Motor neuron (in vitro differentiated cells): ENCODE data around the gene CHRDL1. TPM values are rescaled to one million over a fixed set of nuclear protein-coding genes. Genes with fewer than 3 reads are reported as not detected.
"Not testable (repeated sequence)": the region's sequence is repeated elsewhere in the genome, so short reads cannot be mapped to it uniquely, and the experiment has no call there.

Experiments
- ATAC-seq, 8 experiments: fragments of 200-7000 bp; cut with Tn5 transposase; replicated peaks in 6 of 8; 2 replicates each; pipeline ENCODE4 v1.8.0; 2021; ENCODE audit warnings: mild to moderate bottlenecking in 8 of 8, moderate library complexity in 8 of 8
- H3K27ac ChIP-seq, 2 donors: fragments of 250-450 bp; sonication (Bioruptor Pico); 2 replicates each; pipeline ENCODE4 v1.9.0; 2021; ENCODE audit warnings: antibody characterized with exemption in 2 of 2, mild to moderate bottlenecking in 2 of 2, moderate library complexity in 1 of 2
- H3K4me1 ChIP-seq, 2 donors: fragments of 250-450 bp; sonication (Bioruptor Pico); replicated peaks in 1 of 2; 2 replicates each; pipeline ENCODE4 v1.6.1; 2021; ENCODE audit warnings: antibody characterized with exemption in 2 of 2, mild to moderate bottlenecking in 2 of 2, moderate library complexity in 1 of 2
- H3K4me3 ChIP-seq, 5 donors: fragments of 250-450 bp; sonication (Bioruptor Pico); 2 replicates each; pipeline ENCODE4 v1.9.0; 2021; ENCODE audit warnings: antibody characterized with exemption in 5 of 5, mild to moderate bottlenecking in 5 of 5, moderate library complexity in 4 of 5
- WGBS, 10 experiments: fragments of 450-650 bp; shearing (Covaris generic); methylation state at CpG; one replicate each; pipeline ENCODE4 v1.0.0; 2022; 5-methylcytosine and 5-hydroxymethylcytosine counted together
- in situ Hi-C, 9 experiments: fragments of 400-800 bp; cut with MboI; loops; one replicate each; pipeline ENCODE4 v1.15.0; 2021; ENCODE audit warnings: low sequenced_read_pairs in 9 of 9, low pct_unique_long_range_greater_than_20kb in 2 of 9; ENCODE audit not compliant: unreplicated experiment in 9 of 9
- total RNA-seq, 8 experiments: library from RNA; unstranded; fragments of 300-600 nt; gene quantifications; 2 replicates each; pipeline versions ENCODE4 v1.2.3 to v1.2.4, GENCODE V29; 2022

The CHRDL1 gene
- total RNA-seq, 8 experiments from 2014 or later, result 0.25 to 42.6 (median 5.5) TPM; not detected in 2

GRCh38 chrX:110678591-110678990 lies 117.0 kb downstream of the CHRDL1 start:
- in situ Hi-C loops, result no loop called here
- no CpG with 5 or more reads among the region's 1 CpG for WGBS, 10 experiments
- no peaks in the 10 kb centered on the region for H3K4me1 ChIP-seq
- no peak overlapping the region for H3K4me3 ChIP-seq
- H3K27ac ChIP-seq, result no peak overlapping the region
- ATAC-seq, result no peak

GRCh38 chrX:110675886-110676285 lies 119.7 kb downstream of the CHRDL1 start:
- Histone ChIP-seq H3K4me3 (no peak overlapping the region), H3K4me1 (no peaks in the 10 kb centered on the region), H3K27ac (no peak overlapping the region)
- in situ Hi-C loops, result no loop called here
- no peak for ATAC-seq
- no CpG with 5 or more reads among the region's 1 CpG for WGBS, 10 experiments

- 0 to 100% (median 30%) methylated on average over 1 to 3 of the region's 3 CpGs; no CpG with 5 or more reads in 7 of the 10 experiments for WGBS, 10 experiments
- Histone ChIP-seq H3K27ac (no peak overlapping the region), H3K4me1 (no peaks in the 10 kb centered on the region), H3K4me3 (no peak overlapping the region)
- ATAC-seq, result no peak
- in situ Hi-C loops, result loop anchor here in 1 of 9 experiments (25.0 kb wide), 1 partner anchor 209 kb away; no protein-coding TSS in a partner anchor
These were observed 124.4 kb downstream of the CHRDL1 start for GRCh38 chrX:110671068-110671803.

GRCh38 chrX:110669572-110669971 lies 126.0 kb downstream of the CHRDL1 start:
- in situ Hi-C loops, result loop anchor here in 1 of 9 experiments (25.0 kb wide), 1 partner anchor 207 kb away; no protein-coding TSS in a partner anchor
- H3K4me1 ChIP-seq, result no peaks in the 10 kb centered on the region
- no peak for ATAC-seq
- no peak overlapping the region for H3K27ac ChIP-seq
- 0 to 80% (median 20%) methylated on average over 1 of the region's 1 CpG; no CpG with 5 or more reads in 7 of the 10 experiments for WGBS, 10 experiments
- no peak overlapping the region for H3K4me3 ChIP-seq

GRCh38 chrX:110667706-110668105 lies 127.9 kb downstream of the CHRDL1 start:
- 20 to 28% methylated on average over 3 to 6 of the region's 6 CpGs; no CpG with 5 or more reads in 8 of the 10 experiments for whole genome bisulfite sequencing, 10 experiments
- Histone ChIP-seq H3K27ac (no peak overlapping the region), H3K4me1 (no peaks in the 10 kb centered on the region), H3K4me3 (no peak overlapping the region)
- peak in 4 of 8 experiments; percentile 24 to 91 (median 74) for ATAC-seq
- in situ Hi-C loops, result loop anchor here in 1 of 9 experiments (25.0 kb wide), 1 partner anchor 205 kb away; no protein-coding TSS in a partner anchor

- WGBS, 10 experiments, result 0 to 60% (median 10%) methylated on average over 1 to 2 of the region's 3 CpGs; no CpG with 5 or more reads in 7 of the 10 experiments
- in situ Hi-C loops, result loop anchor here in 1 of 9 experiments (25.0 kb wide), 1 partner anchor 203 kb away; no protein-coding TSS in a partner anchor
- Histone ChIP-seq H3K27ac (no peak overlapping the region), H3K4me1 (no peaks in the 10 kb centered on the region), H3K4me3 (no peak overlapping the region)
- peak in 5 of 8 experiments; percentile 29 to 84 (median 82) for ATAC-seq
These were observed 130.2 kb downstream of the CHRDL1 start for GRCh38 chrX:110665223-110666002.

GRCh38 chrX:110657073-110657472 lies 138.5 kb downstream of the CHRDL1 start:
- Histone ChIP-seq H3K4me1 (no peaks in the 10 kb centered on the region), H3K27ac (no peak overlapping the region), H3K4me3 (no peak overlapping the region)
- ATAC-seq, result no peak
- WGBS, 10 experiments, result 29 to 36% methylated on average over 3 to 5 of the region's 6 CpGs; no CpG with 5 or more reads in 8 of the 10 experiments
- in situ Hi-C loops, result loop anchor here in 1 of 9 experiments (25.0 kb wide), 1 partner anchor 195 kb away; no protein-coding TSS in a partner anchor

- not testable (repeated sequence) for H3K4me3 ChIP-seq, ATAC-seq, H3K27ac ChIP-seq, H3K4me1 ChIP-seq
- in situ Hi-C loops, result loop anchor here in 1 of 9 experiments (25.0 kb wide), 1 partner anchor 192 kb away; no protein-coding TSS in a partner anchor
These were observed 141.3 kb downstream of the CHRDL1 start for GRCh38 chrX:110654280-110654679.

- WGBS, 10 experiments, result 0 to 50% methylated on average over 1 of the region's 1 CpG; no CpG with 5 or more reads in 8 of the 10 experiments
- in situ Hi-C loops, result no loop called here
- ATAC-seq, result no peak
- Histone ChIP-seq H3K4me3 (no peak overlapping the region), H3K27ac (no peak overlapping the region), H3K4me1 (no peaks in the 10 kb centered on the region)
These were observed 149.2 kb downstream of the CHRDL1 start for GRCh38 chrX:110646386-110646785.
